Measurements from ENCODE around the gene CLIP4. TPM values are rescaled to one million over a fixed set of nuclear protein-coding genes. Genes with fewer than 3 reads are reported as not detected.
"Not testable (repeated sequence)": the region's sequence is repeated elsewhere in the genome, so short reads cannot be mapped to it uniquely, and the experiment has no call there.

Gene CLIP4
- total RNA-seq, 1 experiment from 2014 or later: 1.2 TPM

GRCh38 chr2:29084554-29084953 is 30.7 kb upstream of the CLIP4 start:
- Mint-ChIP-seq H3K4me3 (ENCODE audit: unreplicated experiment) (no peak overlapping the region), H3K9me3 (ENCODE audit: unreplicated experiment) (peaks cover 11% of the 10 kb centered on the region), H3K27ac (ENCODE audit: unreplicated experiment) (no peak overlapping the region), H3K27me3 (ENCODE audit: insufficient read depth, unreplicated experiment) (no peaks in the 10 kb centered on the region), H3K36me3 (ENCODE audit: insufficient read depth, unreplicated experiment) (no peaks in the 10 kb centered on the region), H3K4me1 (ENCODE audit: low read depth, unreplicated experiment) (no peaks in the 10 kb centered on the region)
- POLR2A ChIA-PET: no interaction called here
- intact Hi-C loops (cut with micrococcal nuclease; ENCODE audit: unreplicated experiment): no loop called here
- H3K9me3 ChIP-seq: peaks cover 4% of the 10 kb centered on the region; the same call in 1 of the 2 replicates
- no peak overlapping the region for H3K4me3 ChIP-seq (ENCODE audit: low read depth, low read length)
- no peak for DNase-seq
- BruUV-seq (replicated peaks): no TSS peak
- no peaks in the 10 kb centered on the region for H3K36me3 ChIP-seq (ENCODE audit: control insufficient read depth, insufficient read depth, low read length)
- no peak for TF ChIP-seq CTCF (IDR thresholded peaks at IDR 0.05; ENCODE audit: insufficient read depth in 1 of 2, low read depth in 1 of 2, low read length in 1 of 2, severe bottlenecking in 1 of 2, unreplicated experiment in 1 of 2)
- CTCF ChIA-PET: no interaction called here
- no peaks in the 10 kb centered on the region for H3K27me3 ChIP-seq (replicated peaks; ENCODE audit: control insufficient read depth, insufficient read depth, low read length)
- no peaks in the 10 kb centered on the region for H3K4me1 ChIP-seq

GRCh38 chr2:29090311-29090710 is 24.9 kb upstream of the CLIP4 start:
- H3K27me3 ChIP-seq (replicated peaks; ENCODE audit: control insufficient read depth, insufficient read depth, low read length); H3K4me1 ChIP-seq; H3K4me3 Mint-ChIP-seq (ENCODE audit: unreplicated experiment); H3K4me3 ChIP-seq (ENCODE audit: low read depth, low read length); H3K27me3 Mint-ChIP-seq (ENCODE audit: insufficient read depth, unreplicated experiment); BruUV-seq (replicated peaks); H3K36me3 Mint-ChIP-seq (ENCODE audit: insufficient read depth, unreplicated experiment); H3K4me1 Mint-ChIP-seq (ENCODE audit: low read depth, unreplicated experiment); intact Hi-C loops (cut with micrococcal nuclease; ENCODE audit: unreplicated experiment); H3K27ac Mint-ChIP-seq (ENCODE audit: unreplicated experiment); H3K36me3 ChIP-seq (ENCODE audit: control insufficient read depth, insufficient read depth, low read length); CTCF ChIA-PET; POLR2A ChIA-PET; H3K9me3 Mint-ChIP-seq (ENCODE audit: unreplicated experiment); DNase-seq; H3K9me3 ChIP-seq: not testable (repeated sequence)

GRCh38 chr2:29096969-29097368 is 18.2 kb upstream of the CLIP4 start:
- H3K36me3 ChIP-seq (ENCODE audit: control insufficient read depth, insufficient read depth, low read length): no peaks in the 10 kb centered on the region
- H3K27ac Mint-ChIP-seq (ENCODE audit: unreplicated experiment): no peak overlapping the region
- H3K36me3 Mint-ChIP-seq (ENCODE audit: insufficient read depth, unreplicated experiment): no peaks in the 10 kb centered on the region
- peaks cover 11% of the 10 kb centered on the region for H3K9me3 Mint-ChIP-seq (ENCODE audit: unreplicated experiment)
- H3K4me1 Mint-ChIP-seq (ENCODE audit: low read depth, unreplicated experiment): peaks cover 7% of the 10 kb centered on the region
- no peak for TF ChIP-seq CTCF (IDR thresholded peaks at IDR 0.05; ENCODE audit: insufficient read depth in 1 of 2, low read depth in 1 of 2, low read length in 1 of 2, severe bottlenecking in 1 of 2, unreplicated experiment in 1 of 2)
- peaks cover 4% of the 10 kb centered on the region for H3K9me3 ChIP-seq
- H3K4me3 Mint-ChIP-seq (ENCODE audit: unreplicated experiment): no peak overlapping the region
- CTCF ChIA-PET: no interaction called here
- no peaks in the 10 kb centered on the region for H3K27me3 Mint-ChIP-seq (ENCODE audit: insufficient read depth, unreplicated experiment)
- no TSS peak for BruUV-seq (replicated peaks)
- DNase-seq: no peak
- no peak overlapping the region for H3K4me3 ChIP-seq (ENCODE audit: low read depth, low read length)
- intact Hi-C loops (cut with micrococcal nuclease; ENCODE audit: unreplicated experiment): no loop called here
- POLR2A ChIA-PET: no interaction called here
- H3K27me3 ChIP-seq (replicated peaks; ENCODE audit: control insufficient read depth, insufficient read depth, low read length): no peaks in the 10 kb centered on the region; the same call in 1 of the 2 replicates
- H3K4me1 ChIP-seq: no peaks in the 10 kb centered on the region

- TF ChIP-seq CTCF (IDR thresholded peaks at IDR 0.05; ENCODE audit: insufficient read depth in 1 of 2, low read depth in 1 of 2, low read length in 1 of 2, severe bottlenecking in 1 of 2, unreplicated experiment in 1 of 2): no peak
- H3K4me3 ChIP-seq (ENCODE audit: low read depth, low read length): no peak overlapping the region
- no peaks in the 10 kb centered on the region for H3K27me3 Mint-ChIP-seq (ENCODE audit: insufficient read depth, unreplicated experiment)
- POLR2A ChIA-PET: no interaction called here
- H3K9me3 ChIP-seq: peaks cover 4% of the 10 kb centered on the region
- H3K27ac Mint-ChIP-seq (ENCODE audit: unreplicated experiment): no peak overlapping the region
- BruUV-seq (replicated peaks): no TSS peak
- H3K4me1 ChIP-seq: no peaks in the 10 kb centered on the region
- H3K4me1 Mint-ChIP-seq (ENCODE audit: low read depth, unreplicated experiment): peaks cover 7% of the 10 kb centered on the region
- CTCF ChIA-PET: no interaction called here
- no peaks in the 10 kb centered on the region for H3K36me3 ChIP-seq (ENCODE audit: control insufficient read depth, insufficient read depth, low read length)
- intact Hi-C loops (cut with micrococcal nuclease; ENCODE audit: unreplicated experiment): no loop called here
- H3K4me3 Mint-ChIP-seq (ENCODE audit: unreplicated experiment): no peak overlapping the region
- DNase-seq: no peak
- no peaks in the 10 kb centered on the region; the same call in 1 of the 2 replicates for H3K27me3 ChIP-seq (replicated peaks; ENCODE audit: control insufficient read depth, insufficient read depth, low read length)
- H3K9me3 Mint-ChIP-seq (ENCODE audit: unreplicated experiment): peaks cover 11% of the 10 kb centered on the region
- no peaks in the 10 kb centered on the region for H3K36me3 Mint-ChIP-seq (ENCODE audit: insufficient read depth, unreplicated experiment)
These were observed 17.6 kb upstream of the CLIP4 start for GRCh38 chr2:29097569-29097968.

Data from Caco-2 (cell line).